ENCODE results near the gene USP21.

Gene USP21

DNA sequence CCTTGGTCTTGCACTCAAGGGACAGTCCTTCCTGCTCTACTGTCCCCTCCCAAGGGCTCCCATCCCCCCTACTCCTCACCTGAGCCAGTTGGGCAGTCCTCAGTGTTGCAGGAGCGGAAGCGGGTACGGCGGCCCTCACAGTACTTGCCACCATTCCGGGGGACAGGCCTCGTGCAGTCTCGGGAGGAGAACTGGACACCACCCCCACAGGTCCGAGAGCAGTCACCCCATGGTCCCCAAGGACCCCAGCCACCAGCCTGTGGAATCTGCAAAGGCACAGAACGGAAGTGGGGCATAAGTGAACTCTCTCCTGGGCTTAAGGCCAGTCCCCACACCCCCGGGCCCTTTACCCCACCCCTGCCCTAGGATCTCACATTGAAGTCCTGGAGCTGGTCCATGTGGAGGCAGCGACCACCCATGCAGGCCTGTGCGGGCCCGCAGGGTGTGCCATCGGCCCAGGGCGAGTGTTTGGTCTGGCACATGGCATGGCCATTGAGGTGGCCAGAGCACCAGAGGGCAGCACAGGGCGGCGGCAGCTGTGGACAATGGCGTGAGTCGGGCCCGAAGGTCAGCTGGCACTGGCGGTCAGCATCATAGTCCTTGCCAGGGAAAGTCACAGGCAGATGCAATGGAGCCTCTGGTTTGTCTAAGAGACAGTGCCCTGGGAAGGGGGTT, 34.4 kb downstream of the USP21 start:
- TF ChIP-seq ESRRG (CRISPR knock-in tag; IDR thresholded peaks at IDR 0.05) (no peak), ZNF8 (CRISPR knock-in tag; IDR thresholded peaks at IDR 0.05) (no peak), TCF4 (CRISPR knock-in tag; IDR thresholded peaks at IDR 0.05; ENCODE audit: borderline replicate concordance) (no peak), BACH2 (CRISPR knock-in tag; IDR thresholded peaks at IDR 0.05; ENCODE audit: borderline replicate concordance) (no peak), CSDC2 (CRISPR knock-in tag; IDR thresholded peaks at IDR 0.05) (no peak), TOX (CRISPR knock-in tag; IDR thresholded peaks at IDR 0.05; ENCODE audit: borderline replicate concordance) (no peak)
- TF ChIP-seq, protein P1, sequence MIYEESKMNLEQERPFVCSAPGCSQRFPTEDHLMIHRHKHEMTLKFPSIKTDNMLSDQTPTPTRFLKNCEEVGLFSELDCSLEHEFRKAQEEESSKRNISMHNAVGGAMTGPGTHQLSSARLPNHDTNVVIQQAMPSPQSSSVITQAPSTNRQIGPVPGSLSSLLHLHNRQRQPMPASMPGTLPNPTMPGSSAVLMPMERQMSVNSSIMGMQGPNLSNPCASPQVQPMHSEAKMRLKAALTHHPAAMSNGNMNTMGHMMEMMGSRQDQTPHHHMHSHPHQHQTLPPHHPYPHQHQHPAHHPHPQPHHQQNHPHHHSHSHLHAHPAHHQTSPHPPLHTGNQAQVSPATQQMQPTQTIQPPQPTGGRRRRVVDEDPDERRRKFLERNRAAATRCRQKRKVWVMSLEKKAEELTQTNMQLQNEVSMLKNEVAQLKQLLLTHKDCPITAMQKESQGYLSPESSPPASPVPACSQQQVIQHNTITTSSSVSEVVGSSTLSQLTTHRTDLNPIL (CRISPR knock-in tag; IDR thresholded peaks at IDR 0.05; ENCODE audit: low read depth) = no peak
- TF ChIP-seq, protein P2, sequence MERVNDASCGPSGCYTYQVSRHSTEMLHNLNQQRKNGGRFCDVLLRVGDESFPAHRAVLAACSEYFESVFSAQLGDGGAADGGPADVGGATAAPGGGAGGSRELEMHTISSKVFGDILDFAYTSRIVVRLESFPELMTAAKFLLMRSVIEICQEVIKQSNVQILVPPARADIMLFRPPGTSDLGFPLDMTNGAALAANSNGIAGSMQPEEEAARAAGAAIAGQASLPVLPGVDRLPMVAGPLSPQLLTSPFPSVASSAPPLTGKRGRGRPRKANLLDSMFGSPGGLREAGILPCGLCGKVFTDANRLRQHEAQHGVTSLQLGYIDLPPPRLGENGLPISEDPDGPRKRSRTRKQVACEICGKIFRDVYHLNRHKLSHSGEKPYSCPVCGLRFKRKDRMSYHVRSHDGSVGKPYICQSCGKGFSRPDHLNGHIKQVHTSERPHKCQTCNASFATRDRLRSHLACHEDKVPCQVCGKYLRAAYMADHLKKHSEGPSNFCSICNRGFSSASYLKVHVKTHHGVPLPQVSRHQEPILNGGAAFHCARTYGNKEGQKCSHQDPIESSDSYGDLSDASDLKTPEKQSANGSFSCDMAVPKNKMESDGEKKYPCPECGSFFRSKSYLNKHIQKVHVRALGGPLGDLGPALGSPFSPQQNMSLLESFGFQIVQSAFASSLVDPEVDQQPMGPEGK (CRISPR knock-in tag; IDR thresholded peaks at IDR 0.05; ENCODE audit: borderline replicate concordance) = no peak
- ATAC-seq = no peak

DNA sequence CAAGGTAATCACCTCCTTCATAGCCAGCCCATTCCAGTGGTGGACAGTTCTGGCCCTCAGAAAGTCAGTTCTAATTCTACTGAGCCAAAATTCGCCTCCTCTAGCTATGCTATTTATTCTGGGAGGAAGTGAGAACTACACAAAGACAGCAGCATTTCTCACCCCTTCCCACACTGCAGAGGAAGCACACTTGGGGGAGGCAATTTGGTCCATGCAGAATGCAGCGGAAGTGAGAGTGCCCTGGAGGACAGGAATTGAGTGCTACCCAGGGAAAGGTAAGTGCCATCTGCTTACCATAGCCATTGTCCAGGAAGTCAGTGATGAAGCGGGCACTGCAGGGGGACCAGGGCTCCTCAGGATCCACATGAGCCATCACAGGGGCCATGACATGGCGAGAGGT, 35.9 kb downstream of the USP21 start:
- ATAC-seq = no peak
- no peak for TF ChIP-seq ESRRG (CRISPR knock-in tag; IDR thresholded peaks at IDR 0.05)
- TF ChIP-seq CSDC2 (CRISPR knock-in tag; IDR thresholded peaks at IDR 0.05) = no peak
- TF ChIP-seq, protein P3, sequence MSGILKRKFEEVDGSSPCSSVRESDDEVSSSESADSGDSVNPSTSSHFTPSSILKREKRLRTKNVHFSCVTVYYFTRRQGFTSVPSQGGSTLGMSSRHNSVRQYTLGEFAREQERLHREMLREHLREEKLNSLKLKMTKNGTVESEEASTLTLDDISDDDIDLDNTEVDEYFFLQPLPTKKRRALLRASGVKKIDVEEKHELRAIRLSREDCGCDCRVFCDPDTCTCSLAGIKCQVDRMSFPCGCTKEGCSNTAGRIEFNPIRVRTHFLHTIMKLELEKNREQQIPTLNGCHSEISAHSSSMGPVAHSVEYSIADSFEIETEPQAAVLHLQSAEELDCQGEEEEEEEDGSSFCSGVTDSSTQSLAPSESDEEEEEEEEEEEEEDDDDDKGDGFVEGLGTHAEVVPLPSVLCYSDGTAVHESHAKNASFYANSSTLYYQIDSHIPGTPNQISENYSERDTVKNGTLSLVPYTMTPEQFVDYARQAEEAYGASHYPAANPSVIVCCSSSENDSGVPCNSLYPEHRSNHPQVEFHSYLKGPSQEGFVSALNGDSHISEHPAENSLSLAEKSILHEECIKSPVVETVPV (CRISPR knock-in tag; IDR thresholded peaks at IDR 0.05) = no peak
- no peak for TF ChIP-seq BACH2 (CRISPR knock-in tag; IDR thresholded peaks at IDR 0.05; ENCODE audit: borderline replicate concordance)
- no peak for TF ChIP-seq ZNF70 (CRISPR knock-in tag; IDR thresholded peaks at IDR 0.05)
- TF ChIP-seq ZFP30 (CRISPR knock-in tag; IDR thresholded peaks at IDR 0.05) = no peak
- no peak for TF ChIP-seq ZC3H10 (CRISPR knock-in tag; IDR thresholded peaks at IDR 0.05)
- no peak for TF ChIP-seq ARNTL (CRISPR knock-in tag; IDR thresholded peaks at IDR 0.05; ENCODE audit: borderline replicate concordance, low read depth)
- TF ChIP-seq, protein P4, sequence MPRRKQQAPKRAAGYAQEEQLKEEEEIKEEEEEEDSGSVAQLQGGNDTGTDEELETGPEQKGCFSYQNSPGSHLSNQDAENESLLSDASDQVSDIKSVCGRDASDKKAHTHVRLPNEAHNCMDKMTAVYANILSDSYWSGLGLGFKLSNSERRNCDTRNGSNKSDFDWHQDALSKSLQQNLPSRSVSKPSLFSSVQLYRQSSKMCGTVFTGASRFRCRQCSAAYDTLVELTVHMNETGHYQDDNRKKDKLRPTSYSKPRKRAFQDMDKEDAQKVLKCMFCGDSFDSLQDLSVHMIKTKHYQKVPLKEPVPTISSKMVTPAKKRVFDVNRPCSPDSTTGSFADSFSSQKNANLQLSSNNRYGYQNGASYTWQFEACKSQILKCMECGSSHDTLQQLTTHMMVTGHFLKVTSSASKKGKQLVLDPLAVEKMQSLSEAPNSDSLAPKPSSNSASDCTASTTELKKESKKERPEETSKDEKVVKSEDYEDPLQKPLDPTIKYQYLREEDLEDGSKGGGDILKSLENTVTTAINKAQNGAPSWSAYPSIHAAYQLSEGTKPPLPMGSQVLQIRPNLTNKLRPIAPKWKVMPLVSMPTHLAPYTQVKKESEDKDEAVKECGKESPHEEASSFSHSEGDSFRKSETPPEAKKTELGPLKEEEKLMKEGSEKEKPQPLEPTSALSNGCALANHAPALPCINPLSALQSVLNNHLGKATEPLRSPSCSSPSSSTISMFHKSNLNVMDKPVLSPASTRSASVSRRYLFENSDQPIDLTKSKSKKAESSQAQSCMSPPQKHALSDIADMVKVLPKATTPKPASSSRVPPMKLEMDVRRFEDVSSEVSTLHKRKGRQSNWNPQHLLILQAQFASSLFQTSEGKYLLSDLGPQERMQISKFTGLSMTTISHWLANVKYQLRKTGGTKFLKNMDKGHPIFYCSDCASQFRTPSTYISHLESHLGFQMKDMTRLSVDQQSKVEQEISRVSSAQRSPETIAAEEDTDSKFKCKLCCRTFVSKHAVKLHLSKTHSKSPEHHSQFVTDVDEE (CRISPR knock-in tag; IDR thresholded peaks at IDR 0.05) = no peak

DNA sequence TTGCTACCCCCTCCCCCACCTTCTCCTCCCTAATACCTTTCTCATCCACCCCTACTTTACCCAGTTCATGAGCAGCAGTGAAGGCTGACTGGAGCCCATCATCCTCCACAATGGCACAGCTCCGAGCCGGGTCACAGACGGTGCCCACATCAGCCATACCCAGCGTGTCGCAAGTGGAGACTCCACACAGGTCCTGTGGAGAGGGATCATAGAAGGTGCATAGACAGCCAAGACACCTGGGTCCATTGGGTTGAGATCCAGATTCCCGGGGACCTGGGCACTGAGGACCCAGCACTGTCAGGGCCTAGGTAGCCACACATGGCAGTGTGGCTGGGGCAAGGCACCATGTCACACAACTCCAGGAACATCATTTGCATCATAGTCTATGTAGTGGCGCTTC, 36.8 kb downstream of the USP21 start:
- no peak for TF ChIP-seq PPARA (CRISPR knock-in tag; IDR thresholded peaks at IDR 0.05; ENCODE audit: borderline replicate concordance)
- TF ChIP-seq, protein P1 (CRISPR knock-in tag; IDR thresholded peaks at IDR 0.05; ENCODE audit: low read depth) = no peak
- no peak for TF ChIP-seq GLIS3 (CRISPR knock-in tag; IDR thresholded peaks at IDR 0.05)
- TF ChIP-seq ARNTL (CRISPR knock-in tag; IDR thresholded peaks at IDR 0.05; ENCODE audit: borderline replicate concordance, low read depth) = no peak
- ATAC-seq = no peak

DNA sequence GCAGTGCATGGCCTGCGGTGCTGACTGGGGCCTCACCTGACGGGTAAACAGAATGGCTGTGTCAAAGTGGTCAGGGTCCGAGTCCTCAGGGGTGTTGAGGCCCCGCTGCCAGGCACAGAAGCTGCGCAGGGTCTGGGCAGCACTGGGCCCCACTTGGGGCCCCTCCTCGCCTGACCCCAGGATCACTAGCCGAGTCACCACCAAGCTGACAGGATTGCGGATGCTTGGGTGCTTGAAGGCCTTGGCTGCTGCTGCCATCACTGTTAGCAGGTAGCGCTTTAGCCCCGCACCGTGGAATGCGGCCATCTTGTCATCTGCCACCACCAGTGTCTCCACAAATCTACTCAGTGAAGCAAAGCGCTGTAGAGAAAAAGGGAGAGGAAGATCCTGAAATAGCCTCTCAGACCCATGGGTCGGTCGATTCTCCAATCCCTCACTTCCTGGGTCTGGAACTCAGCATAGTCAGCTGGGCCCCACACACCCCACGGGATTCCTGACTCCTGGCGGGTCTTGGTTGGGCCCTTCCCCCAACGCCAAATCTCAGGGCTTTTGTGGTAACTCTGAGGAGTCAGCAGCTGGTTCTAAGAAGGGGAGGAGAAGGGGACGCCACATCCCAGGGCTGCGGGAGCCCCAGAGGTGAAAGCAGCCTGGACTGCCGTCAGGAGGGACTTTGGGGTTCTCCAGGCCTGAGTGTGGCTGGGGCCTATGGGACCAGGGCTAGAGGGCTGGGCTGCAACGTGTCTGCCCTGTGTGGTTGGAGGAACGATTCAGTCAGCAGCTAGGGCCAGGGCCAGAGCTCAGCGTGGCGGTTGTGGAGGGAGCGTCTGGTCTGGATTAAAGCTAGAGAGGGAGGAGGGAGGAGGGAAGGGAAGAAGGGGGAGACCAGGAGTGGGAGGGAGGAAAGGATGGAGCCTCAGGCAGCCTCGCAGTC, 37.5 kb downstream of the USP21 start:
- ATAC-seq = peak; percentile 80
- TF ChIP-seq TCF4 (CRISPR knock-in tag; IDR thresholded peaks at IDR 0.05; ENCODE audit: borderline replicate concordance) (peak; percentile 34; the same call in 1 of the 2 replicates), CSDC2 (CRISPR knock-in tag; IDR thresholded peaks at IDR 0.05) (0 out of 2 replicates have a peak, but pooled peaks have one; percentile 45), ISL1 (CRISPR knock-in tag; IDR thresholded peaks at IDR 0.05) (no peak)
